DMS79 (cell line): ENCODE results near the gene ALKBH5.
A peak's percentile ranks its signal among the peaks of the same experiment; 100 is the strongest.

Experiments
- DNase-seq: peaks from one replicate; lab custom pipeline; 2025; lab: John Stamatoyannopoulos, UW

Gene ALKBH5

DNA sequence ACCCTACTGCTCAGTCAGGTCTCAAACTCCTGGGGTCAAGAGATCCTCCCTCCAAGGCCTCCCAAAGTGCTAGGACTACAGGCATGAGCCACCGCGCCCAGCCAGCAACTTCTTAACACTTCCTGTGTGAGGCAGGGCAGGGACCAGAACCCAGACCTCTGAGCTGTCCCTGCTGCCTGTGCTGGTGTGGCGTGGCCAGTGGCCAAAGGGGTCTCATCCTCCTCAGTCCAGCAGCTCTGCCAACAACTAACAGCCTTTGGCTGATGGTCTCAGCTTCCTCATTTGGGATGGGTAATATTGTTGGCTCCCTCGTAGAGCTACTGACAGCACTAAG lies 40.4 kb downstream of the ALKBH5 start:
- DNase-seq, result no peak

DNA sequence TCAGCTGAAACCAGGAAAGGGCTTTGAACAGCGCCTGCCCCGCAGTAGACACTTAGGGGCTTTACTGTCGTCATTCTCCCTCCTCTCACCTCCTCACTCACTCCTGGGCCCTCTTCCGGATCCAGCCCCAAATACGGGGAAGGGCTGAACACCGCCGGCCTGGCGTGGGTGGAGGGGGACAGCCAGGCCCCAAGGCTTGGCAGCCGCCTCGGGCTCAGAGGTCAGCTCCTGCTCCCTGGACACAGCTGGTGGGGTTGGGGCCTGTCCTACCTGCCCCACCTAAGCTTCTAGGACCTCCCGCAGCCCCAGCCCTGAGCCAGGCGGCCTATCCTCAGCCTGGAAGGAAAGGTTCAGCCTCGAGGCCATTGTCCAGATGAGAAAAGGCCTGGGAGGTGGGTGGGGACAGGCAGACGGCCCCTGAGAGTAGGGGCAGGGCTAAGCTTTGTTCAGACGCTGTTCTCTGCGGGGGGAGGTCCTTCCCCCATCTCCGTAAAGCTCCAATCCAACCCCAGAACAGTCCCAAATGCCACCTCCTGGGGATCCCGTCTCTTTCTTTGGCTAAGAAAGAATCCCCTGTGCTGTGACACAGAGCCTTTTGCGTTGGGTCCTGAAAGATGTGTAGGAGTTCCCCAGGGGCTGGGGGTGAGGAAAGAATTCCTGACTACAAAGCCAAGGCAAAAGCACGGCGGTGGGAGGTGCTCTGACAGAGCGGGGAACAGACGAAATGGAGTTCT lies 40.9 kb downstream of the ALKBH5 start:
- DNase-seq, result no peak

GRCh38 chr17:18225121-18225641 lies 41.6 kb downstream of the ALKBH5 start, which contains the start of gene LLGL1:
LLGL1 (plus strand) TSS chr17:18225635; CDS start chr17:18225683, 48 bp downstream.
- peak; percentile 61 for DNase-seq

DNA sequence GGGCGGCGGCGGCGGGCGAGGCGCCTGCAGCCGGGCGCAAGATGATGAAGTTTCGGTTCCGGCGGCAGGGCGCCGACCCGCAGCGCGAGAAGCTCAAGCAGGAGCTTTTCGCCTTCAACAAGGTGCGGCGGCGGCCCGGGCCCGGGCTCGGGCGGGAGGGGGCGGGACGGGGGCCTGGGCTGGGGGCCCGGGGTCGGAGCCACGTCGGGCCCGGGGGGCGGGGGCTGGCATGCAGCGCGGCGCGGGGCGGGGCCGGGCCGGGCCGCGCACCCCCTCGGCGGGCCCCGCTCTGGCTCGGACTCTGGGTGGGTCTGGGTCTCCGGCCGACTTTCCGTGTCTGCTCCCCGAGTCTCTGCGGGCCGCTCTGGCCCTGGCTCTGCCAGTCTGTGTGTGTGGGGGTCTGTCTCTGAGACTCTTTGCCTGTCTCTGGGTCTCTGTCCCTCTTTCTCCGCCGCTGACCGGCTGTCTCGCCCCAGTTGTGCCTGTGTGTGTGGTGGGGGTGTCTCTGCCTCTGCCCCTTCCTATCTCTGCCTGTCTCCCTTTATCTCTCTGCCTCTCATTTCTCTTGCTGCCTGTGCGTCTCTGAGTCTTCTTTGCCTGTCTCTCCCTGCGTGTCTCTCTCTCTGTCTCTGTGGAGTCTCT lies 42.1 kb downstream of the ALKBH5 start:
- no peak for DNase-seq

GRCh38 chr17:18226284-18226945 lies 42.8 kb downstream of the ALKBH5 start:
- no peak for DNase-seq

GRCh38 chr17:18227635-18228034 lies 44.0 kb downstream of the ALKBH5 start:
- DNase-seq, result no peak

DNA sequence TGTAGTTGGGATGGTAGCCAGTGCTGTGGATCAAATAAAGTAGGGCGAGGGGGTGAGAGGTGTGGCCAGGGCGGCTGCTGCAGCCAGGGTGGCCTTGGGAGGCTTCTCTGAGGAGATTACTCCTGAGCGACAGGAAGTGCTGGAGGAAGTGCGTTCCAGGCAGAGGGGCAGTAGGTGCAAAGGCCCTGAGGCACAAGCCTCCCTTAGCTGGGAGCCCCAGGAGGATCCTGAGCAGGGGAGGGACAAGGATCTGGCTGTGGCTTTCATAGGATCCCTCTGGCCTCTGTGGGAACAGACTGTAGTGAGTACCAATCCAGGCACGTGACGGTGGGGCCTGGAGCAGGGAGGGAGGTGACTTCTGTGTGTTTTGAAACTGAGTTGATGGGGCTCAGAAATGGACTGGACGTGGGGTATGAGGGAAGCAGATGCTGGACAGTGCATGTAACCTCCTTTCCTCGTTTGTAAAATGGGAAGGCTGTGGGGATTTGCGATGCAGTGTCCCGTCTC lies 44.6 kb downstream of the ALKBH5 start:
- DNase-seq, result no peak

DNA sequence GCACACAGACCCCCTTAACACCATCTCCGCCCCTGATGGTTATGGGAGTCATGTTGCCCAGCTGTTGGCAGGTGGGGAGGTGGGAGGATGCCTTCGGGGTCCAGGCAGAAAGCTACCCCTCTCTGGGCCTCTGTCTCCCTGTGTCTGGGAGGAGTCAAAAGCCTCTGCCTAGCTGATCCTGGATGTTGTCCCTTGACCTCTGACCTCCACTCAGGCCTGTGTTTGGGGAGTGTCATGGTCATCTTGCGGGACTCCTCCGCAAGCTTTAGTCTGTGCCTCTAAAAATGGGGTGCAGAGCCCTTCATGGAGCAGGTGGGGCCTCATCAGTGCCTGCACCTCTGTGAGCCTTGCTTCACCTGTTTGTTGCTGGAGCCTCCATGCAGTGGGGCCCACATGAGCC lies 45.6 kb downstream of the ALKBH5 start:
- DNase-seq, result no peak

DNA sequence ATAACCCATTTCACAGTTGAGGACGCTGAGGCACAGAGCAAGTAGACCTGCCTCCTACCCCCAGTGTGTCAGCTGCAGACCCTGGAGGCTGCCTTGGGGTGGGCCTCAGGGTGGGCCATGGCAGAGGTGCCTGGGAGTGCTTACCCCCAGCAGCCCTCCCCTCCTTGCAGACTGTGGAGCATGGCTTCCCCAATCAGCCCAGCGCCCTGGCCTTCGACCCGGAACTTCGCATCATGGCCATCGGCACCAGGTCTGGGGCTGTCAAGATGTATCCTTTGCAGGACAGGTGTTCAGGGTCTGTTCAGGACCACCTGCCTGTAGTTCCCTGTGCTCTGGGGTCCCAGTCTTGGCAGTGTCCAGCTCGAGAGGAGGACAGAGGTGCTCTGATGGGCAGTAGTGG lies 46.1 kb downstream of the ALKBH5 start:
- no peak for DNase-seq

DNA sequence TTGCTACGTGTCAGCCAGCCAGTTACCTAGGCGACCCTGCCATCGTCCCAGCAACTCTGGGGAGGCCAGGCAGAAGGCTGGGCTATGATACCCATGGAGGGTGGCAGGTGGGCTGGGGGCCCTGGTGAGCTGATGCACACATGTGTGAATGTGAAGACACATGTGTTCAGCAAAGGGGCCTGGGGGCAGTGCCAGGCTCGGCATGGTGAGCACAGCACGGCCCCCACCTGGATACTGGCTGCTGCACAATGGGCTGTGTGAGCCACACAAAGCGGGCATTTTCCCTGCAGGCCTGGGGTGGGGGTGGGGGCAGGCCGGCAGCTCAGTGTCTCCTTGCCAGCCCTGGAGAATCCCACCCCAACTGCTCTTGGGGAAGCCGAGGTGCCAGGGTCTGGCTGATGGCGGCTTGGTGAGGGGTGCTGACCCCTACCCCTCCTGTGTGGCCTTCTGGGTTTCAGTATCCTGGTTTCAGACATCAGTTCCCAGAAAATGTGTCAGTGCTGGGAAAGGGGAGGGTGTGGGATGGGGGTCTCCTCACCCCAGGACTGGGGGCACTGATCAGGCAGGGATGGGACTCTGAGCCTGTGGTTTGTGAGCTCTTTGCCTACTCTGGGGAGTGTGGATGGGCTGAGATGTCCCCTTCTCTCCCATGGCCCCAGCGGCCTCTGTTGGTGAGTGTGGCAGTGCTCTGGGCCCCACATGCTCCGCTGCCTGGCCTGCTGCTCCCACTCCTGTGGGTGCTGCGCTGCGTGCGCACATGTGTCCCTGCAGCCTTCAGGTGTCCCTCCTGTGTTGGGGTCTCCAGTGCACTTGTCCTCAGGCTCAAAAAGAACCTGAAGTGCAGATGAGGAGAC lies 46.9 kb downstream of the ALKBH5 start:
- no peak for DNase-seq

- no peak for DNase-seq
Measured at GRCh38 chr17:18231164-18231563, 47.5 kb downstream of the ALKBH5 start.

DNA sequence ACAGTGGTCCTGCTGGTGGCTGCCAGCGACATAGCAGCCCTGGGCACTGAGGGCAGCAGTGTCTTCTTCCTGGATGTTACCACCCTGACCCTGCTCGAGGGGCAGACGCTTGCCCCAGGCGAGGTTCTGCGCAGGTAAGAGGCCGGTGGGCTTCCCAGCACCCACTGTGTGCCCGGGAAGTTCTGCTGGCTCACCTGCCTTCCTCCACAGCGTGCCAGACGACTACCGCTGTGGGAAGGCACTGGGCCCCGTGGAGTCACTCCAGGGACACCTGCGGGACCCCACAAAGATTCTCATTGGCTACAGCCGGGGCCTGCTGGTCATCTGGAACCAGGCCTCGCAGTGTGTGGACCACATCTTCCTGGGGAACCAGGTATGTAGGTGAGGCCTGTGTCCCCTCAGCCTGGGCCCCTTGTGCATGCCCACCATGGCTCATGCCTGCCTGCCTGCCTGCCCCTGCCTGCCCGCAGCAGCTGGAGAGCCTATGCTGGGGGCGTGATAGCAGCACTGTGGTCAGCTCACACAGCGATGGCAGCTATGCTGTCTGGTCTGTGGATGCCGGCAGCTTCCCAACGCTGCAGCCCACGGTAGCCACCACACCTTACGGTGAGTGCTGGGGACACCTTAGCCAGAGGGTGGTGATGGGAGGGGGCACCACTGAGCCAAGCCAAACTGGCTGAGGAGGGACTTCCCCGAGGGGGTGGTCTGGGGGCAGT lies 50.3 kb downstream of the ALKBH5 start:
- DNase-seq, result no peak

- no peak for DNase-seq
Measured at GRCh38 chr17:18234853-18235380, 51.3 kb downstream of the ALKBH5 start.

DNA sequence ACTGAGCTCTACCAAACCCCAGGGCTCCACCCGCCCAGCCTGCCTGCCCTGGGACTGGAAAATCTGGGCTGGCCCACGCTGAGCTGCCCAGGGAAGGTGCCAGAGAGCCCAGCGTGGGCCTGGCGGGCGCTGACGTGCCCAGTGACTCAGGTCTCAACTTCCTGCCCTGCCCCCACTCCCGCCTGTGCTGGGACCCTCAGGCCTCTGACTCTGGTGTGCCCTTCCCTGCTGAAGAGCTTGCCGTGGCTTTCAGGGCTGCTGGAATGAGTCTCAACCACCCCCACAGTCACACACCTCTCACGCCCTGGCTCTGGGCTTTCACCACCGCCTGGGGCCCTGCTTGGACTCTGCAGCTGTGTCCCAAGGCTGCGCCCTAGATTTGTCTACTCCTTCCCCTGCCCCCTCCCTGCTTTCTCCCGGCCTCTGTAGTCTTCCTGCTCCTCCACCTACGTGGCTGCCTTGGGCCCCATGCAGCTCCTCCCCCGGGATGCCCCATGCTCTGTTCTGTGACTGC lies 52.2 kb downstream of the ALKBH5 start:
- DNase-seq, result no peak

DNA sequence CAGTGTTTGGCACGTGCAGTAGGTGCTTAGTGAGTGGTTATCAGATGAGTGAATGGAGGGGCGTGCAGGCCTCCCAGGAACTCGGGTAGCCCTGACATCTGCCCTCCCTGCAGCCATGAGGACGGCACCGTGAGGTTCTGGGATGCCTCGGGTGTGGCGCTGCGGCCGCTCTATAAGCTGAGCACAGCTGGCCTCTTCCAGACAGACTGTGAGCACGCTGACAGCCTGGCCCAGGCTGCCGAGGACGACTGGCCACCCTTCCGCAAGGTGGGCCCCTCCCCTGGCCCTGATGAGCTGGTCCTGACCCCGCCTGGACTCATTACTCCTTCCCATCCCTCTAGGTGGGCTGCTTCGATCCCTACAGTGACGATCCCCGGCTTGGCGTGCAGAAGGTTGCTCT lies 52.9 kb downstream of the ALKBH5 start:
- DNase-seq, result no peak

- no peak for DNase-seq
Measured at GRCh38 chr17:18237461-18237860, 53.8 kb downstream of the ALKBH5 start.

GRCh38 chr17:18238299-18238698 lies 54.7 kb downstream of the ALKBH5 start:
- no peak for DNase-seq

DNA sequence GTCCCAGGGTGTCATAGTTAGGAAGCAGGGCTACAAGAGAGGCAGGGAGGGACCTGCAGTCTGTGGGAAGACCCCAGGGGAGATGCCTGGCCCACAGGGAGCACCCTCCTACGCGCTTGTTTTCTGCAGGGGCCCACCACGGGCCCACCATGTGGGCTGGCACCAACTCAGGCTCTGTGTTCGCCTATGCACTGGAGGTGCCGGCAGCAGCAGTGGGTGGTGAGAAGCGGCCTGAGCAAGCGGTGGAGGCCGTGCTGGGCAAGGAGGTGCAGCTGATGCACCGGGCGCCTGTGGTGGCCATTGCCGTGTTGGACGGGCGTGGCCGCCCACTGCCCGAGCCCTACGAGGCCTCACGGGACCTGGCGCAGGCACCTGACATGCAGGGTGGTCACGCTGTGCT lies 56.8 kb downstream of the ALKBH5 start:
- no peak for DNase-seq

GRCh38 chr17:18241229-18241871 lies 57.7 kb downstream of the ALKBH5 start:
- no peak for DNase-seq

- no peak for DNase-seq
Measured at GRCh38 chr17:18245038-18245776, 61.6 kb downstream of the ALKBH5 start.
